Activated CD4-positive, CD25-positive, alpha-beta regulatory T cell treated with anti-CD3 and anti-CD28 coated beads, Interleukin-2, amount 50 U/mL, for 16 hours (primary cell): ENCODE data around the gene XXYLT1.
"Not testable (repeated sequence)": the region's sequence is repeated elsewhere in the genome, so short reads cannot be mapped to it uniquely, and the experiment has no call there.

Experiments used
- DNase-seq: peaks from one replicate; pipeline ENCODE4 v3.0.0-alpha.2; 2020; ENCODE audit warnings: low read depth, low spot score

The XXYLT1 gene

DNA sequence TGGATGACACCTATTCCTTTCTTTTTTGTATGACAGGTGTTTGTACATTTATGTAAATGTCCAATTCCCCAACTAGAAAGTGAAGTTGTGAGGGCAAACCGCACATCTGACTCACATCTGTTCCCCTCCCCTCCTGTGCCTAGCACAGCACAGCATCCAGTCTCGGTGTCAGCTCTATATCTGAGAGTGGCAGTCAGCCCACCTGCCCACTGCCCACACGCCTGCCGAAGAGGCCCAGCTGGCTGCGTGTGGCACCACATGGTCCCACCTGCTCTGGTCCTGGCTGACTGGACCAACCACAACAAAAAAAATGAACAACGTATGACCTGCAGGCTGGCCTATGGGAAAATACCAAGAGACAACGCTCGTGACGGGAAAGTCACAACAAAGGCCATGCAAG lies 62.8 kb downstream of the XXYLT1 start:
- DNase-seq = no peak

GRCh38 chr3:195207731-195208130 lies 63.2 kb downstream of the XXYLT1 start:
- no peak for DNase-seq

DNA sequence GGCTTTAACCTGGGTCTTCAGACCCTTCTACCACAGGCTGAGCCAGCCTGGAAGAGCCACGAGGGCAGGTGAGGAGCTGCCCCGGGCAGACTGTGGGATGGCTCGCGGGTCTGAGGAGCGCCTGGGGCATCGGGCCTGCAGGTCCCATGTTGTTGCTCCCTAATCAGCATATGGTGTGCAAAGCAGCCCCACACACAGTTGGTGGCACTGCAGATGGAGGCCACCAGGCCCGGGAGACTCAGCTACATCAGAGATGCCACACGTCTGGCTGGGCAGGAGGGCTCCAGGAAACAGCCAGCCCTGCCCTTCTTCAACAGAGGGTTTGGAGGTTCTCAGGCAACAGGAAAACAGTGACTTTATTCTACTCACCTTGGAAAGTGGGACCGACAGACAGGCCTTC lies 63.9 kb downstream of the XXYLT1 start:
- DNase-seq = no peak

- no peak for DNase-seq
Measured at GRCh38 chr3:195204360-195205163, 66.4 kb downstream of the XXYLT1 start.

DNA sequence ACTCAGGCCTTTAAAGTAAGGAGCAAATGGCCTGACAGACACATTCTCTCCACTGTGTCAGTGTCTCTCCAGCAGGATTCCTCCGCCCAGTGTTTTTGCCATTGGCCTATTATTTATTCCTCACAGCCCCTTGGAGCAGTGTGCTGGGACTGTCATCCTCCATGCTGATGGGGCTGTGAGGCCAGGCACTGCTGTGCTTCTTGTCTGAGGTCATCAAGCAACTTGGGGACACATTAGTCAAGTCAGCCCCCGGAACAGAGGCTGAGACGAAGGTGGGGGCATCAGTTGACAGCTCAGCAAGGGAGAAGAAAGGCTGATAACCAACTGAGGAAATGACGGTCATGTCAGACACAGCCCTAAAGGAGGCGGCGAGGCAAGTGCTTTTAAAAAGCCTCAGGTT lies 67.4 kb downstream of the XXYLT1 start:
- DNase-seq = no peak

DNA sequence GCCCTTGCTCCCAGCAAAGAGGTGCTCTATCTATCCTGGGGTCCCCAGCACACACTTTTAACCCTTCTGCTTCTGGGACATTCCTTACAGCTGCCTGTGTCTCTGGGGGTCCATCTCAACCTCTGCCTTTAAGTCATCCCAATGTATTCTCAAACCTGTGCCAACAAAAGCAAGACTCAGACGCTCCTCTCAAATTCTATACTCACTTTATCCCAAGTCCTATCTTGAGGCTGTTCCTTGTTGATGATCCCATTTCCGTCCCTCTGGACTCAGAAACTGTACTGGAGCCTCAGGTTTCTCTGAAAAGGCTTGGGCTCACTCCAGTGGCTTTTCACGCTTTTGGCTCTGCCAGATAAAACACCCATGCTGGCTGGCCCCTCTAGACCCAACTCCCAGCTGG lies 69.7 kb downstream of the XXYLT1 start:
- DNase-seq = no peak

DNA sequence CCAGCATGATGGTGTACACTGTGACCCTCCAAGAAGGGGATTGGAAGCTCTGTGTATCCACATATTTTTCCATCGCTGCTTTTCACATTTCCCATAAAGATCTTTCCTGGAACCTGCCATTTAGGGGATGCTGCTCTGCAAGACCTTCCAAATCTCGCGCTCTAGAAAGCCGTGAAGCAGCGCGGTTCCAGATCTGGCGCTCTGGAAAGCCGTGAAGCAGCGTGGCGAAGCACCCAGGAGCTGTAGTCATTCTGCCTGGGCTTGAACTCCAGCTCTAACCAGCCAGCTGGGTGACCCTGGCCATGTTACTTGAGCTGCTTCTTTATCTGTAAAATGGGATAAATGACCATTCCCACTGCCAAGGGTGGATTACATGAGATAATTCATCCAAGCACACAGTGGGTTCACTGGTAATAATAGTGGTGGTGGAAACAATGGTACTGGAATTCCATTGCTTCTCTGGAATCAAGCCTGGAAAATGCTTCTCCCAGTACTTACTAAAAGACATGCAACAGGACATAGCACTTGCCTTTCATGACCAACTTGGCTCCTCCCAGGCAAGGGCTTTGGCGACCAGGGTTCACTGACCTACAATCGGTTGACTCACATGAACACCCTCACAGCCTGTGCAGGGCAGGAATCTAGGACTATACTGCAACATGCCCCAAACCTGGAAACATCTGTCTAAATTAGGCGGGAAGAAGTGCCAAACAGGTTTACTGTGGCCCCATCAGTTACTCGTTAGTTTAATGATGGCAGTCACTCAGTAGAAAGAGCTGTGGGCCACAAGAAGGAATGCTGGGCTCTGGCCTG lies 70.7 kb downstream of the XXYLT1 start:
- no peak for DNase-seq

DNA sequence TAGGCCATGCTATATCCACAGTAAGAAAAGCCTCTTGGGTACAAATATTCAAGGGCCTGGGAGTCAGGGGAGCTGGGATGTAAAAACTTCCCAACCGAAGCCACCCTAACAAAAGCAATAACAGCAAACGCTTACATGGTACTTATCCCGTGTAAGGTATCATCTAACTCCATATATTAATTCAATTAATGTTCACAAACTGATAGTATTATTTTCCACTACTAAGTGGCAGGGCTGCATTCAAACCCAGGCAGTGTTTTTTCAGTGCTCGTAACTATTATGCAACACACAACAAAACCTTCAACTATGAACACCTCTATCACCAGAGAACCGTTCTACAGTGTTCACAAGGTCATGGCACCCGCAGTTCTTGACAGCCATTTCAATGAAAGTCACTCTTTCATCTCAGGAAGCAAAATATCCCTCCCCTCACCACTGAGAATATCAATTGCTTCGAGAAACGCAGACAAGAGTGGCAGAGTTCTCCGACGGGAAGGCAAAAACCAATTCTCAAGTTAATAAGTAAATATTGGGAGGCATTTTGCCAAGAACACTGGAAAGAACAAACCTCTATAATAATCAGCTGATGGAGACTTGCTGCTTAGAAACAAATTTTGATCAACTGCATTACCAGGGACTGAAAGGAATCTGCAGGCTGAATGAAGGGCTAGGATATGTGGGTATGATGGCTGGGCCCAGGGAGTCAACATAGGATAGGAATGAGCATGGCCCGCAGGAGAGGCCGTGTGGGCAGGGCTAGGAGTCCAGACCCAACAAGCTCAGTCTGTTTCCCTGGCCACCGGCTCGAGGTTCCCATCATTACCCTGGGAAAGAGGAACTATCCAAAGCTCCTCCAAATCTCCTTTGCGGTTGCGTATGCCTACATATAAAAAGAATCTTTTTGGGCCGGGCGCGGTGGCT lies 72.3 kb downstream of the XXYLT1 start:
- no peak for DNase-seq

GRCh38 chr3:195197765-195198425 lies 73.1 kb downstream of the XXYLT1 start:
- DNase-seq = no peak

- DNase-seq = no peak
Measured at GRCh38 chr3:195196266-195196665, 74.7 kb downstream of the XXYLT1 start.

- no peak for DNase-seq
Measured at GRCh38 chr3:195195321-195196209, 75.4 kb downstream of the XXYLT1 start.

GRCh38 chr3:195194559-195195206 lies 76.3 kb downstream of the XXYLT1 start:
- DNase-seq = no peak

DNA sequence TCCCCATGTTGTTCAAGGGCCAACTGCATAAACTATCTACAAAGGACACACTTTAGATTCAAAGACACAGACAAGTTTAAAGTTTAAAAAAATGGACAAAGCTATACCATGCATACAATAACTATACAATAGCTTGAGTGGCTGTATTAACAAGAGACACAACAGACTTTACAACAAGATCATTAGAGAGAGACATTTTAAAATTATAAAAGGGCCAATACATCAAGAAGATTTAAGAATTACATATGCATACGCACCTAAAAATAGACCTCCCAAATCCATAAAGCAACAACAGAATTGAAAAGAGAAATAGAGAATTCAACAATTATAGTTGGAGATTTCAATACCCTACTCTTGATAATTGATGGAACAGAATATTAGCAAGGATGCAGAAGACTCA lies 79.4 kb downstream of the XXYLT1 start:
- no peak for DNase-seq

- no peak for DNase-seq
Measured at GRCh38 chr3:195189821-195190220, 81.1 kb downstream of the XXYLT1 start.

GRCh38 chr3:195188426-195188927 lies 82.5 kb downstream of the XXYLT1 start:
- DNase-seq = no peak

DNA sequence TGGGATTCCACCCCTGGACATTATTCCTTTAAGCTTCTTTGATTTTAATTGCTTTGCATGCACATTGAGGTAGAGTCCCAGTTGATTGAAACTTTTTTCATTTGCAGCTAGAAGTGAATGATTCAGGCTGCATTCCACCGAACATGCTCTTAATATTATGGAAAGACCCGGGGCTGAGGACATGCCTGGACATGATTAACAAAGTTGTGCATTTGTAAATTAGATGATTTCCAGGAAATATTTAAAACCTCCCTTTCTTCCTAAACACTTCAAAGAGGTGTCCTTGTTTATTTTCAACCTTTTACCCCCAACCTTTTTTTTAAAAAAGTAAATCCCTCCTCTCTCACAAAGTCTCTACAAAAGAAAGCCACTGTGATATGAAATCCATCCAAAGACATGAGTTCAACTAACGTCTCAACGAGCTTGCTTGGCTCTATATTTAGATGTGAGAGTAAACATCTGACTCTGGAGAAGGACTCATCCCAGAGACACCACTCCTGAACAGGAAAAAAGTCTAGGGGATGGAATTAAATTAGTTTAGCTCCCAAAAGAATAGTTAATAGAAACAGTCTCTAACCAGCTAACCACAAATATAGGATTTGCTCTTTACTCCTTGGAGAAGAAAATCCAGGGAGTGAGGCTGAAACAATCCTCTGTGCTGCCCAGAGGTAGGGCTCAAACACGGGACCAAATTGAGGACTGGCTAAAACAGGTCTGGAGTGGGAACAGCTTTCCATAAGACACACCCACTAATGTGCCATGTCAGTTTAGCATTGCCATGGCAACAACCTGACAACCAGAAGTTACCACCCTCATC lies 83.1 kb downstream of the XXYLT1 start:
- DNase-seq = no peak

DNA sequence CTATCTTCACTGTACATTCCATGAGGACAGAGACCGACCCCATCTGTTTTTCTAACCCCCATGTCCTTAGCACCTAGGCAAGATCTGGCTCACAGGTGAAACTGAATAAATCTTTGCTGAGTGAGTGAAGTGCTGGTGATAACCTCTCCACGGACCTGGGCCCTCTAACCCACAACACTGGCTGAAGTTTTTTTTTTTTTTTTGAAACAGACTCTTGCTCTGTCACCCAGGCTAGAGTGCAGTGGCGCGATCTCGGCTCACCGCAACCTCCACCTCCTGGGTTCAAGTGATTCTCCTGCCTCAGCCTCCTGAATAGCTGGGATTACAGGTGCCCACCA lies 84.3 kb downstream of the XXYLT1 start:
- DNase-seq = not testable (repeated sequence)

- no peak for DNase-seq
Measured at GRCh38 chr3:195186041-195186709, 84.8 kb downstream of the XXYLT1 start.
